ENCODE results near the gene THRSP. TPM values are rescaled to one million over a fixed set of nuclear protein-coding genes. Genes with fewer than 3 reads are reported as not detected.
"Not testable (repeated sequence)": the region's sequence is repeated elsewhere in the genome, so short reads cannot be mapped to it uniquely, and the experiment has no call there.

THRSP gene
- polyA plus RNA-seq, 4 donors, result 0.22 to 0.63 (median 0.42) TPM

DNA sequence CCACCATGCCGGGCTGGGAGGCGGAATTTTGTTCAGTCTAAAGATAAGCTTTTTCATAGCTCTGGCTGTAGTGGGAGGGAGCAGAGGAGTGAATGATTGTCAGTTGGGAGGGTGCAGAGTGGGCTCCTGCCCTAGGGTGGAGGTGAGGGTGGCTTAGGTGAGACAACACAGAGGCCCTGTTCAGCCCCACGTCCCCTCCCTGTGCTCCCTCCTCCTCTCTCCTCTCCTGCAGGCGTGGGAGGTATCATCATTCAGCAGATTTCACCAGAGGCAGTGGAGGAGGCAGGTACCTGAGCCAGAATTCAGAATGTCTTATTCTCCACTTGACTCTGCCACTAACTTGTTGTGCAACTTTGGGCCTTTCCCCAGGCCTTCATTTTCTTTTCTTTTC lies 1.7 kb upstream of the THRSP start:
- no peak for DNase-seq (ENCODE audit: low read depth in 4 of 4, low spot score in 3 of 4)

DNA sequence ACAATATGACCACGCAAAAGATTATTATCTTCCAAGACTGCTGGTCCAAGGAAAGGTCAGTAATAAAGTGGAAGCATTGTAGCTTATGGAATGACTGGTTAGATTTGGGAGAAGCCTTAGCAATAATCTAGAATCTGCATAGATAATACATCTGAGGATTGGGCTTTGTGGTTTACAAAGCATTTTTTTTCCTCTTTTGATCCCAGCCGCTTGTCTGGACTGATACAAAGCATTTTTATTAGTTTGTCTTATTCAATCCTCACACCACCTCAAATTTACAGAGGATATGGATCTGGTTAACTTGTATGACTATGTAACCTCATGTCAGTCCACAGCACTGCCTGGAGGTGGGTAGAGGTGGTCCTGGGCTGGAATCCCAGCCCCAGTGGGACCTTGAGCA lies 990 bp upstream of the THRSP start:
- no peak for DNase-seq (ENCODE audit: low read depth in 4 of 4, low spot score in 3 of 4)

DNA sequence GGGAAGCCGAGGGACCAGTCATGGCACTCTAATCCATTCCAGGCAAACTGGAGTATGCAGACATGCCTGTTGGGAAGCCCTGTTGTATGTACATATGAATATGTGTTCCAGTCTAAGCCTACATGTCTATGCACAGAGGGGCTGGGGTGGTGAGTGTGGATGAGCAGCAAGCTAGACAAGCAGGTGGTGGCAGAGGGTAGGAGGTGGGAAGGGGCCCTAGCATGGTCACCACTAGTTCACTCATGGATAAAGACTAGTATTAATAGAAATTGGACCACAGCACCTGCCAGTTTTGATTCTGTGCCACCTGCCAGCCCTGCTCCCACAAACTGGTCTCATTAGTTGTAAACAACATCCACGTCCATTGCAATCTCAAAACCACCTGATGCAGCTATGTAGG lies 1.5 kb downstream of the THRSP start:
- no peak for DNase-seq (ENCODE audit: low read depth in 4 of 4, low spot score in 3 of 4)

DNA sequence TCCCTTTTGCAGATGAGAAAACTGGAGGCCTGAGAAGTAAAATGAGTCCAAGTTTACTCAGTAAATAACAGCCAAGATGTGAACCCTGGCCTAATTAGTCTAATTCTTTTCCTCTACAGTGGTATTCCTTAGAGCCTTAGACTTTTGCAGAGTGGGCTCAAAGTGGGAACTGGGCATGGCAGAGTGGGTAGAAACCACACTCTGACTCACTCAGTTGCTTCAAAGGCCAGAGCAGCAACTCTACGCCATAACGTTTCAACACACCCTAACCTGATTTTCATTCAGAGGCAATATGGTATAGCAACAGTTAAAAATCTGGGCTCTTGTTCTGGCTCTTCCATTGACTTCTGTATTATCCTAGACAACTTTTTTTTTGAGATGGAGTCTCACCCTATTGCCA lies 2.8 kb downstream of the THRSP start:
- no peak for DNase-seq (ENCODE audit: low read depth in 4 of 4, low spot score in 3 of 4)

DNA sequence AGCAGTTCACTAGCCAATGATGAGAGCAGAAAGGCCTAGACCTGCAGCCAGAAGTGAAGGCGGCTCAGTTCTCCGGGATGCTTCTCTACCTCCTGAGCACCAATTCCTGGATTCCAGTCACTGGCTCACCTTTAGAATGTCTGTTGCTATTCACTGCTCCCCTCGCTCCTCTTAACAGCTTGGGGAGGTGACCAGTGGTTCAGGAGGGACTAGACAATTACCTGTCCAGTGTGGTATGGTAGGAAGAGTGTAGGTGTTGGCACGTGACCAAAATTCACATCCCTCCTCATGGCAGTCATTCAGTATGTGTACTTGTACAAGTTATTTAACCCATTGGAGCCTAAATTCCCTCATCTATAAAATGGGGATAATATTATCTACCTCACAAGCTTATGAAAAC lies 4.0 kb downstream of the THRSP start:
- DNase-seq (ENCODE audit: low read depth in 4 of 4, low spot score in 3 of 4), result no peak

DNA sequence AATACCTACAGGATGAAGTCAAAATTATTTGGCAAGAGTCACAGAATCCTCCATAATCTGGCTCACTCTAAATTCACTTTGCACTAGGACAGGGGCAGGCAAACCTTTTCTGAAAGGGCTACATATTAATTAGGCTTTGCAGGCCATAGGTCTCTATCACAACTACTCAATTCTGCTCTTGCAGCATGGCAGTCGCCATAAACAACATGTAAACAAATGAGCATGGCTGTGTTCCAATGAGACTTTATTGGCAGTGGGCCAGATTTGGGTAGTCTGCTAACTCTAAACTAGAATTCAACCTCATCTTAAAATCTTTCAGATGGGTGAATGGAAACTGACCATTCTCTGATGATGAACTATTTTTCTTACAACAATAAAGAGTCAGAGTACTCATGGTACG lies 5.8 kb downstream of the THRSP start:
- DNase-seq (ENCODE audit: low read depth in 4 of 4, low spot score in 3 of 4), result no peak

DNA sequence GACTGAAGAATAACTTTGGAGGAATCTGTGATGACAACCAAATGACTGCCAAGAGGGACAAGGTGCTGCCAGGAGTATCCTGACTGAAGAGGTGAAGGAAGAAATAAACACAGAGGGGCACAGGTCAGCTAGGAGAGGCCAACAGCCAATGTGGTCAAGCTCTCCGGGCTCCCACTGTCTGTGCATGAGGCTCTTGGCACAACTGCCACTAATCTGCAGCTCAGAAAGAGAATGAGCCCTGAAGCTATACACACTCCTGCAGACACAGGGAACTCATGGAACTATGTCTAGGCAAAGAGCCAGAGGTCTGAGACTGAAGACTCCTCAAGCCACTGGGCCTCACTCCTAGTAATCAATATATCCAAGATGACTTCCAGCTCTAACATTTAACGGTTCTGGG lies 7.0 kb downstream of the THRSP start:
- no peak for DNase-seq (ENCODE audit: low read depth in 4 of 4, low spot score in 3 of 4)

DNA sequence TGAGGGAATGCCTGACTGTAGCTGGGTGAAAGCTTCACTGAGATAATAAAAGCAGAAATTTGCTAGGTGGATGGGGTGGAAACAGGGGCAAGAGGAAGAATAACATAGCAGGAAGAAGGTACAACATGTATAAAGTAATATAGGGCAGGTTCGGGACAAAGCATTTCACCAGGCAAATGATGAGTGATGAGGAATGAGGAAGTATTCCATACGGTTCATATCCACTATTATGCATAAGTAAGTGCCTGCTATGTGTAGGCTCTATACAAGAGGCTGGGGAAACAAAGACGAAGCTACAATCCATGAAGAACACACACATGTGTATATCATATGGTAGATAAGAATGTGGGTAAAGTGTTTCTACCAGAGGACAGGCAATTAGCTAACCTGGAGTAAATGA lies 8.1 kb downstream of the THRSP start:
- no peak for DNase-seq (ENCODE audit: low read depth in 4 of 4, low spot score in 3 of 4)

DNA sequence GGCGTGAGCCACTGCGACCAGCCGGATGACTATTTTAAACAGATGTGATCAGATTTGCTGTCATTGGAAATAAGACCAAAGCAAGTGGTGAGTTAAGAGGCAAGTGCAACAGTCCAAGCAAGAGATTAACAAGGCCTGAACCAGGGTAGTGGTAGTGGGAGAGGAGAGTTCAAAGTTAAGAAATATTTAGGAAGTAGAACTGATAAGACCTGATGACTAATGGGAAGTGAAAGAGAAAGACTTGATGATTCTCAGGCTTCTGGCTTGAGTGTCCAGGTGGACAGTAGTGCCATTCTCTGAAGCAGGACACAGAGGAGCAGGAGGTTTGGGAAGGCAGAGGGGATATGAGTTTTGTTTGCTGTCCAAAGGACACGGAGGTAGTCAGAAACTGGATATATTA lies 8.8 kb downstream of the THRSP start:
- no peak for DNase-seq (ENCODE audit: low read depth in 4 of 4, low spot score in 3 of 4)

DNA sequence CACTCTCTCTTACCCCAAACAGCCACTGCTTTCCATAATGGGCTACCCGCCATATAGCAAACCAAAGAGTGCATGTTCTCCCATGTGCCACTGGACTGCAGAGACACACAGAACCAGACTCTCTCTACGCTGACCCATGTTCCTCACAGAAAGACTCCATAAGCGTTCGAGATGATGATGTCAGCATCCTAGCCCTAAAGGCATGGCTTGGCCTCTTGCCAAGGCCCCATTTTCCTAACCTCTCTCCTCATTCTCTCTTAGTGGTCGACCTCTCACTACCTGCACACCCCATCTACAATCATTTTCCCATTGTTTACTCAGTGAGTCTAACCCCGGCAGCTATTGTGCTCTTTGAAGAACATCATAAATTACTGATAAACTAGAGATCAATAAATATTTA lies 11.1 kb downstream of the THRSP start:
- no peak for DNase-seq (ENCODE audit: low read depth in 4 of 4, low spot score in 3 of 4)

DNA sequence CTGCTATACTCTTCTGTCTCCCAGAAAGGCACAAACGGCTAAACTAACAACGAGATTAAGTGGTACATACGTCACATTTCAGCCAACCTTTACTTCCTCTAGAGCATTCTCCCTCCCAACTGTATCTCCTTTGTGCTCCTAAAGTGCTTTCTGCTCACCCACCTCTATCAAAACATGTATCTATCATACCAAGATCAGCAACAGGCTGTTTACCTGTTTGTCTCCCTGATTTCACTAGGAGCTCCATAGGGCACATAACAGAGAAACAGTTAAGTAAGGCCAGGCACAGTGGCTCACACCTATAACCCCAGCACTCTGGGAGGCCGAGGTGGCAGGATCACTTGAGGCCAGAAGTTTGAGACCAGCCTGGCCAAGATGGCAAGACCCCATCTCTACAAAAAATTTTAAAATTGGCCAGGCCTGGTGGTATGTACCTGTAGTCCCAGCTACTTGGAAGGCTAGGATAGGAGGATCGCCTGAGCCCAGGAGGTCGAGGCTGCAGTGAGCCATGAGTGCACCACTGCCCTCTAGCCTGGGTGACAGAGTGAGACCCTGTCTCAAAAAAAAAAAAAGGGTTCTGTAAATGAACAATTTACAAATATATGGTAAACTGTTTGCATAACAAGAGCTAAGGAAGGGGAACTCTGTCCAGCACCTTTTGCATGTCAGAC lies 13.2 kb downstream of the THRSP start:
- no peak for DNase-seq (ENCODE audit: low read depth in 4 of 4, low spot score in 3 of 4)

DNA sequence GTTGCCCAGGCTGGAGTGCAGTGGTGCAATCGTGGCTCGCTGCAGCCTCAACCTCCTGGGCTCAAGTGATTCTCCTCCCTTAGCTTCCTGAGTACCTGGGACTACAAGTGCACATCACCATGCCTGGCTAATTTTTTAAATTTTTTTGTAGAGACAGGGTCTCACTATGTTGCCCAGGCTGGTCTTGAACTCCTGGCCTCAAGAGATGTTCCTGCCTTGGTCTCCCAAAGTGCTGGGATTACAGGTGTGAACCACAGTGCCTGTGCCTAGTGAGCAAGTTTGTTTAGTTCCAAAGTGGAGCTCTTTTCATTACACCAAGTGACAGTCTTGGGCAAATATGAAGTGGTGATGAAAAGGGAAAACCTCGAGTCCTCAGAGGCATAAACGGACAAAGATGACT lies 13.9 kb downstream of the THRSP start:
- not testable (repeated sequence) for DNase-seq (ENCODE audit: low read depth in 4 of 4, low spot score in 3 of 4)

DNA sequence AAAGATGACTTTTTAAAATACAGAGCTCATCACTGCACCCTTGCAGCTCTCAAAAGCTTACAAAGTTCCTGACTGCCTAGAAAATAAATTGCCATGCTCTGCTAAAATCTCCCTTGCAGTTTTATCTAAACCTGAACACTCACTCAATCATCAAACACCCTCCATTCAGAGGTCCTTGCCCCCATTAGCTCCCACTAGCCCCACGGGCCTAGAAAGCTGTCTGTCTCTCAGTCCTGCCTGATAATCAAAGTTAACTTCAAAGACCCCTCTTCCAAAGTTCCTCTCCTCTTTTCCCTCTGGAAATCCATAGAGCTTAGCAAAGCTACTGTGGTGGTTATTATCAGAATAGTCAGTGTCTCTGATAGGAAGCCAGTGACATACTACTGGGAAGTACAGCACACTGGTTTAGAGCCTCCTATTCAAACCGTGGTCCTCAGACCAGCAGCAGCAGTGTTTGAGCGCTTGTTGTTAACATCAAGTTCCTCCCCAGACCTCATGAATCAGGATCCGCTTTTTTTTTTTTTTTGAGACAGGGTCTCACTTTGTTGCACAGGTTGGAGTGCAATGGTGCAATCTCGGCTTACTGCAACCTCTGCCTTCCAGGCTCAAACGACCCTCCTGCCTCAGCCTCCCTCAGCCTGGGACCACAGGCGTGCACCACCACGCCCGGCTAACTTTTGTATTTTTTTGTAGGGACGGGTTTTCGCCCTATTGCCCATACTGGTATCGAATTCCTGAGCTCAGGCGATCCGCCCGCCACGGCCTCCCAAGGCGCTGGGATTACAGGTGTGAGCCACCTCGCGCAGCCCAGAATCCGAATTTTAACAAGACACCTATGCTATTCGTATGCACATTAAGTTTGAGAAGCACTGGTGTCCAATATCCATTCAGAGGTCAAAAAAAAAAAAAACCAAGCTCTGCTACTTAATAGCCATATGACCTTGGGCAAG lies 14.8 kb downstream of the THRSP start:
- no peak for DNase-seq (ENCODE audit: low read depth in 4 of 4, low spot score in 3 of 4)

DNA sequence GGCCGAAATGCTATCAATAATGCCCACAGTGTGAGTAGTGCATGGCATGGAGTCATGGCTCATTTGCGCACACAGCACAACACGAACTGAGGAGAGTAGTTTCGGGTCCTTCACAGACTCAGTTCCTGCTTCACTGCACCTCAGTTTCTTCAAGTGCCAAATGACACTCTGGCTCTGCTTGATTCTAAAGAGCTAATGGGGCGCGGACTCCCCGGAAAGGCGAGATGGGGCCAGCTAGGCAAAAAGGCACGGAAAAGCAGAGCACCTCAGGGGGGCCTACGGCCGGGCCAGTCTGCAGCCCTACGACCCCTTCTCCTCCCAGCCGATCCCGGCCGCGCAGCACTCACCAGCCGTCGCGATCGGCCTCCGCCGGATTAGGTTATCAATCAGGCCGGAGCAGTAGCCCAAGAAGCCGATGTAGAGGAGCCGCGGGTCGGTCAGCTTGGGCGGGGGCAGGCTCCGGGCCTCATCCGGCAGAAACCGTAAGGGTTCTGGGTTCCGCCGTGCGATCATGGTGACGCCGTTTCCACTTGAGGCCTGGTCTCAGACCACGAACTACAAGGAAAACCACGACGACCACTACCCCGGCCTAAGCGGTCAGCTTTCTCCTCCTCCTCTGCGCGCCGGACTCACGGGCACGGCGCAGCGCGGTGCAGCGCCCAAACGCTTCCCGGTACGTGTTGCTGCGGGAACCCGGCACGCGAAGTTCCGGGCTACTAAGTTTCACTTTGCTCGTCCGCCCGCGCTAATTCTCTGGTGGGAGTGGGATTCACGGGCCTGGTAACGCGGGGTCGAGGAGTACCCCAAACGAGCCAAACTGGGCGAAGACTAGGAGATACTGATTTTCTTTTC lies 15.8 kb downstream of the THRSP start, which contains the start of gene NDUFC2:
Gene NDUFC2, minus strand, starts transcription at position 631 of the 852 bp plus-strand sequence. Its CDS starts 118 bp downstream, at position 513.
- DNase-seq (ENCODE audit: low read depth in 4 of 4, low spot score in 3 of 4), result peak; percentile 63 to 71 (median 68)

DNA sequence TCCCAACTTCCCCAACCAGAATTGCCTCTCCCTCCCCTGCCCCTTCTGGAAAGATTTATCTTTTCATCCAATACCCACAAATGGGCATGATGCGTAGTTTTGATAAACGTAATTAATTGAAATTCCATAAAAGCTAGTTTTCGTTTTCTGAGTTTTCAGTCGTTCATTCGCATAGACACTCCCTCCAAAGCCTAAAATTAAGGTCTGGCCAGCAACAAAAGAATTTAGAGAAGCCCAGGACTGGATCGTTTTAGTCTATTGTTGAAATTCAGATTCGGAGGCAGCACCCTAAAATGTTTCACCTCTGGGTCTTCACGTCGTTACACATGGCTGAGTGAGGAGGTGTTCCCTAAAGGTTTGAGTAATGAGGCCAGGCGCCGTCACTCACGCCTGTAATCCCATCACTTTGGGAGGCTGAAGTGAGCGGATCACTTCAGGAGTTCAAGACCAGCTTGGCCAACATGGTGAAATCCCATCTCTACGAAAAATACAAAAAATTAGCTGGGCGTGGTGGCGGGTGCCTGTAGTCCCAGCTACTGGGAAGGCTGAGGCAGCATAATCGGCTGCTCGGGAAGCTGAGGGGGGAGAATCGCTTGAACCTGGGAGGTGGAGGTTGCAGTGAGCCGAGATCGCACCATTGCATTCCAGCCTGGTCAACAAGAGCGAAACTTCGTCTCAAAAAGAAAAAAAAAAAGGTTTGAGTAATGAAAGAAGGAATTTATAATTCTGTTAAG lies 16.6 kb downstream of the THRSP start:
- DNase-seq (ENCODE audit: low read depth in 4 of 4, low spot score in 3 of 4), result no peak

DNA sequence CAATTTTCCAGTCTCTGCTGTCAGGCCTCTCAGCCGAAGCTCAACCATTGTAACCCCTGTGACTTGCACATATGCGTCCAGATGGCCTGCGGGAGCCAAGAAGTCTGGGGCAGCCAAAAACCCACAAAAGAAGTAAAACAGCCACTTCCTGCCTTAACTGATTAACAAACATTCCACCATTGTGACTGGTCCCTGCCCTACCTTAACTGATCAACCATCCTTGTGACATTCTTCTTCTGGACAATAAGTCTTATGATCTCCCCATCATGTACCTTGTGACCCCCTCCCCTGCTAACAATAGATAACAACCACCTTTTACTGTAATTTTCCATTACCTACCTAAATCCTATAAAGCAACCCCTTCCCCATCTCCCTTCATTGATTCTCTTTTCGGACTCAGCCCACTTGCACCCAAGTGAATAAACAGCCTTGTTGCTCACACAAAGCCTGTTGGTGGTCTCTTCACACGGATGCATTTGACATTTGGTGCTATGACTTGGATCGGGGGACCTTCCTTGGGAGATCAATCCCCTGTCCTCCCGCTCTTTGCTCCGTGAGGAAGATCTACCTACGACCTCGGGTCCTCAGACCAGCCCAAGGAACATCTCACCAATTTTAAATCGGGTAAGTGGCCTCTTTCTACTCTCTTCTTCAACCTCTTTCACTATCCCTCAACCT lies 17.3 kb downstream of the THRSP start:
- DNase-seq (ENCODE audit: low read depth in 4 of 4, low spot score in 3 of 4), result no peak

DNA sequence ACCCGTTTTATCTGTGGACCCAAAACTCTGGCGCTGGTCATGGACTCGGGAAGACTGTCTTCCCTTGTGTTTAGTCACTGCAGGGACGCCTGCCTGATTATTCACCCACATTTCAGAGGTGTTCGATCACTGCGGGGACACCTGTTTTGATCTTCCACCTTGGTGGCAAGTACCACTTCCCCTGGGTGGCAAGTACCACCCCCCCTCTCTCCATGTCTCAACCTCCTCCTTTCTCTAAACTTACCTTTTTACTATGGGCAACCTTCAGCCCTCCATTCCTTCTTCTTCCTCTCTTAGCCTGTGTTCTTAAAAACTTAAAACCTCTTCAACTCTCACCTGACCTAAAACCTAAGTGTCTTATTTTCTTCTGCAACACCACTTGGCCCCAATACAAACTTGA lies 17.9 kb downstream of the THRSP start:
- no peak for DNase-seq (ENCODE audit: low read depth in 4 of 4, low spot score in 3 of 4)

DNA sequence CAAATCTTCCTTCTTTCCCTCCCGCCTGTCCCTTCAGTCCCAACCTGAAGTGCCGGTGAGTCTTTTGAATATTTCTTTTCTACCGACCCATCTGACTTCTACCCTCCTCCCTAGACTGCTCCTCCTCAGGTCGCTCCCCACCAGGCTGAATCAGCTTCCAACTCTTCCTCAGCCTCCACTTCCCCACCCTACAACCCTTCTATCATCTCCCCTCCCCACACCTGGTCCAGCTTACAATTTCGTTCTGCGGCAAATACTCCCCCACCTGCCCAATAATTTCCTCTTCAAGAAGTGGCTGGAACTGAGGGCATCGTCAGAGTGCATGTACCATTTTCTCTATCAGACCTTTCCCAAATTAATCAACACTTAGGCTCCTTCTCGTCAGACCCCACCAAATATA lies 18.5 kb downstream of the THRSP start:
- DNase-seq (ENCODE audit: low read depth in 4 of 4, low spot score in 3 of 4), result no peak

DNA sequence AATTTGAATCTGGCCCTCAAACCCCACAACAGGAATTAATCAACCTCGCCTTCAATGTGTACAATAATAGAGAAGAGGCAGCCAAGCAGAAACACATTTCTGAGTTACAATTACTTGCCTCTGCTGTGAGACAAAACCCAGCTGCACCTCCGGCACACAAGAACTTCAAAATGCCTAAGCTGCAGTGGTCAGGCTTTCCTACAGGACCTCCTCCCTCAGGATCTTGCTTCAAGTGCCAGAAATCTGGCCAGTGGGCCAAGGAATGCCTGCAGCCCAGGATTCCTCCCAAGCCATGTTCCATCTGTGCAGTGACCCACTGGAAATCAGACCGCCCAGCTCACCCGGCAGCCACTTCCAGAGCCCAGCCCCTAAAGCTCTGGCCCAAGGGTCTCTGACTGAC lies 19.4 kb downstream of the THRSP start:
- DNase-seq (ENCODE audit: low read depth in 4 of 4, low spot score in 3 of 4), result no peak

DNA sequence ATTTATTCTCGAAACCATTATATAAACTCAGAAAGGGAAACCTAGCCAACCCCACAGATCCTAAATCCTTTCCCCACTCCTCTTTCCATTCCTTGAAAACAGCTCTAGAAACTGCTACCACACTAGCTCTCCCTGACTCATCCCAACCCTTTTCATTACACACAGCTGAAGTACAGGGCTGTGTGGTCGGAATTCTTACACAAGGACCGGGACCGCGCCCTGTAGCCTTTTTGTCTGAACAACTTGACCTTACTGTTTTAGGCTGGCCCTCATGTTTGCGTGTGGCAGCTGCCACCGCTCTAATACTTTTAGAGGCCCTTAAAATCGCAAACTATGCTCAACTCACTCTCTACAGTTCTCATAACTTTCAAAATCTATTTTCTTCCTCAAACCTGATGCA lies 20.8 kb downstream of the THRSP start:
- DNase-seq (ENCODE audit: low read depth in 4 of 4, low spot score in 3 of 4), result not testable (repeated sequence)

All from right renal pelvis (tissue), 4 donors.